ENCODE data around the gene SARM1.
A peak's percentile ranks its signal among the peaks of the same experiment; 100 is the strongest.

SARM1 gene

DNA sequence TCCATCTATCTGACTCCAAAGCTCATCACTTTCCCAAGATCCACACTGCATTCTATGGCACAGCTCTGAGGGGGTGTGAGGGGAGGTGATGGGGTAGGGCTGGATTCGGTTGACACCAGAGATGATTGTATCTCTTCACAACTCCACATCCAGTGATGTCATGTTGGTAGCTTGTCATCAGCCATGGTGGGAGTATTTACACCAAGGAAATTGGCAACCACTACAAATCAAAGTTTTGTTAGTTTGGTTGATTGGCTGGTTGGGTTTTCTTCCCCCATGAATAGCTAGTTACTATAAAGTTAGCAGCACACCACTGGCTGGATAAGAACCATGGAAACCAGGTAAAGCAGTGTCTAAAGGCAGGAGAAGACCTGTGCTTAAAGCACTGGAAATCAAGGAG is 19.5 kb downstream of the SARM1 start:
- peaks cover 14 to 91% of the 10 kb centered on the region in 2 donors for H3K36me3 ChIP-seq (replicated peaks in 1 of 2; ENCODE audit: control insufficient read depth in 2 of 2, insufficient read depth in 2 of 2, low read length in 2 of 2)
- no peak overlapping the region for H2BK5ac ChIP-seq (ENCODE audit: low read length)
- H3K9me3 ChIP-seq (replicated peaks in 1 of 2; ENCODE audit: control insufficient read depth in 2 of 2, insufficient read depth in 1 of 2, low read depth in 1 of 2, low read length in 2 of 2): no peaks in the 10 kb centered on the region
- WGBS, 2 donors (ENCODE audit: extremely low coverage in 2 of 2, insufficient read length in 2 of 2, insufficient replicate concordance in 1 of 2): no CpG with 5 or more reads among the region's 1 CpG
- no peak overlapping the region for H3K4me3 ChIP-seq (ENCODE audit: low read length in 2 of 2)
- no peak overlapping the region for H4K91ac ChIP-seq (ENCODE audit: low read depth, low read length, poor library complexity)
- H3K79me1 ChIP-seq (ENCODE audit: low read depth, low read length): no peaks in the 10 kb centered on the region
- H3K4me1 ChIP-seq (ENCODE audit: control insufficient read depth in 2 of 2, insufficient read depth in 1 of 2, low read depth in 1 of 2, low read length in 2 of 2): no peaks in the 10 kb centered on the region
- DNase-seq (ENCODE audit: low spot score): no peak
- no peak overlapping the region for H2BK12ac ChIP-seq (ENCODE audit: low read length)
- H4K8ac ChIP-seq (ENCODE audit: low read depth, low read length): no peak overlapping the region
- H2AK5ac ChIP-seq (ENCODE audit: low read depth, low read length): no peak overlapping the region
- no peak overlapping the region for H2AFZ ChIP-seq (ENCODE audit: low read length)
- no peaks in the 10 kb centered on the region for H3K27me3 ChIP-seq (ENCODE audit: control insufficient read depth in 3 of 3, insufficient read depth in 3 of 3, low read depth in 1 of 3, low read length in 3 of 3)
- no peak overlapping the region for H3K4me2 ChIP-seq (ENCODE audit: insufficient read depth, low read length, poor library complexity, severe bottlenecking)
- H2BK15ac ChIP-seq (ENCODE audit: low read length): no peak overlapping the region
- no peak overlapping the region for H3K9ac ChIP-seq (ENCODE audit: low read depth, low read length, poor library complexity)
- no peak overlapping the region for H2BK120ac ChIP-seq (ENCODE audit: low read depth, low read length)
- H3K23ac ChIP-seq (ENCODE audit: low read depth, low read length, poor library complexity): no peak overlapping the region
- H3K14ac ChIP-seq (ENCODE audit: low read length): no peak overlapping the region
- H3K18ac ChIP-seq (ENCODE audit: low read length): no peak overlapping the region
- no peak overlapping the region for H3K27ac ChIP-seq (replicated peaks; ENCODE audit: low read length)
- H3K4ac ChIP-seq (ENCODE audit: low read length): no peak overlapping the region

DNA sequence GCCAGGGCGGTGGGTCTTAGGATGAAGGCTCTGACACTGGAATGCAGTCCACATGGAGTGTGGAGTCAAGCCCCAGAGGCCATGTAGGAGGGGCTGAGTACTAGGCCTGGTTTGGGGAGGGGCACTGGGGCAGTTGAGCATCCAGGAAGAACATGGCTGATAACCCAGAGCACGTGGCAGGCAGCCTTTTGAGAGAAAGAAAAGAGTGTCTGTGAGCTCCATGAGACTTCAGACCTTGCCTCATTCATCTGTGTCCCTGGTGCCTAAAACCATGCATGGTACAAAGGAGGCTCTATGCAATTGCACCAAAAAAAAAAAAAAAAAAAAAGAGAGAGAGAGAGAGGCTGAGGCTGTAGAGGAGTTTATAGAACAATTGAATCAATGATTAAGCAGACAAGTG is 19.9 kb downstream of the SARM1 start:
- H2BK120ac ChIP-seq (ENCODE audit: low read depth, low read length): no peak overlapping the region
- H3K14ac ChIP-seq (ENCODE audit: low read length): no peak overlapping the region
- no peak for DNase-seq (ENCODE audit: low spot score)
- peaks cover 15 to 91% of the 10 kb centered on the region in 2 donors for H3K36me3 ChIP-seq (replicated peaks in 1 of 2; ENCODE audit: control insufficient read depth in 2 of 2, insufficient read depth in 2 of 2, low read length in 2 of 2)
- no peaks in the 10 kb centered on the region for H3K79me1 ChIP-seq (ENCODE audit: low read depth, low read length)
- H3K9ac ChIP-seq (ENCODE audit: low read depth, low read length, poor library complexity): peak overlapping the region; percentile 12
- WGBS, 2 donors (ENCODE audit: extremely low coverage in 2 of 2, insufficient read length in 2 of 2, insufficient replicate concordance in 1 of 2): no CpG with 5 or more reads among the region's 2 CpGs
- no peak overlapping the region for H4K91ac ChIP-seq (ENCODE audit: low read depth, low read length, poor library complexity)
- no peak overlapping the region for H2AK5ac ChIP-seq (ENCODE audit: low read depth, low read length)
- H3K4me2 ChIP-seq (ENCODE audit: insufficient read depth, low read length, poor library complexity, severe bottlenecking): no peak overlapping the region
- no peak overlapping the region for H3K23ac ChIP-seq (ENCODE audit: low read depth, low read length, poor library complexity)
- H2AFZ ChIP-seq (ENCODE audit: low read length): no peak overlapping the region
- no peaks in the 10 kb centered on the region for H3K27me3 ChIP-seq (ENCODE audit: control insufficient read depth in 3 of 3, insufficient read depth in 3 of 3, low read depth in 1 of 3, low read length in 3 of 3)
- no peak overlapping the region for H3K18ac ChIP-seq (ENCODE audit: low read length)
- H3K27ac ChIP-seq (replicated peaks; ENCODE audit: low read length): no peak overlapping the region
- no peak overlapping the region for H4K8ac ChIP-seq (ENCODE audit: low read depth, low read length)
- H2BK12ac ChIP-seq (ENCODE audit: low read length): no peak overlapping the region
- H3K4me1 ChIP-seq (ENCODE audit: control insufficient read depth in 2 of 2, insufficient read depth in 1 of 2, low read depth in 1 of 2, low read length in 2 of 2): no peaks in the 10 kb centered on the region
- no peak overlapping the region for H2BK5ac ChIP-seq (ENCODE audit: low read length)
- no peak overlapping the region for H3K4me3 ChIP-seq (ENCODE audit: low read length in 2 of 2)
- H3K4ac ChIP-seq (ENCODE audit: low read length): no peak overlapping the region
- no peak overlapping the region for H2BK15ac ChIP-seq (ENCODE audit: low read length)
- H3K9me3 ChIP-seq (replicated peaks in 1 of 2; ENCODE audit: control insufficient read depth in 2 of 2, insufficient read depth in 1 of 2, low read depth in 1 of 2, low read length in 2 of 2): no peaks in the 10 kb centered on the region

DNA sequence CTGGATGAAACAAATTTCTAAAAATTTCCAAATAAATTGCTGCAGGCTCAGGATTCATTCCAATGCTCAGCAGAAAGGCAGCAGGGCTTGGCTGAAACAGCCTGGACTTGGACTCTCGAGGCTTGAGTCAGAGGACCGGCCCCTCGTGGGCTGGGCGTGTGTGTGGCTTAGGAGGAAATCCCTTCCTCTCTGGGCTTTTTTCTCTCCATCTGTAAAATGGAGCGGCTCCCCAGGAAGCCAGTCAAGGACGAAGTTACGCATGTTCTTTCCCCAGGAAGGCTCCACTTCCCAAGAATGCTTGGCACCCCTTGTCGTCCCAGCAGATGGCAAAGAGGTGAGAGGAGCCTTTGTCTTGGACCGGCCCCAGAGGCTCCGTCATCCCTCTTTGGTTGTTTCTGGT is 21.0 kb downstream of the SARM1 start:
- no peak overlapping the region for H3K23ac ChIP-seq (ENCODE audit: low read depth, low read length, poor library complexity)
- no peak overlapping the region for H2AFZ ChIP-seq (ENCODE audit: low read length)
- no peaks in the 10 kb centered on the region for H3K27me3 ChIP-seq (ENCODE audit: control insufficient read depth in 3 of 3, insufficient read depth in 3 of 3, low read depth in 1 of 3, low read length in 3 of 3)
- DNase-seq (ENCODE audit: low spot score): no peak
- H3K9ac ChIP-seq (ENCODE audit: low read depth, low read length, poor library complexity): no peak overlapping the region
- no peak overlapping the region for H2BK120ac ChIP-seq (ENCODE audit: low read depth, low read length)
- no peak overlapping the region for H3K4ac ChIP-seq (ENCODE audit: low read length)
- H3K4me2 ChIP-seq (ENCODE audit: insufficient read depth, low read length, poor library complexity, severe bottlenecking): no peak overlapping the region
- no peak overlapping the region for H2BK12ac ChIP-seq (ENCODE audit: low read length)
- H2BK15ac ChIP-seq (ENCODE audit: low read length): no peak overlapping the region
- WGBS, 2 donors (ENCODE audit: extremely low coverage in 2 of 2, insufficient read length in 2 of 2, insufficient replicate concordance in 1 of 2): no CpG with 5 or more reads among the region's 10 CpGs
- H2AK5ac ChIP-seq (ENCODE audit: low read depth, low read length): no peak overlapping the region
- H3K4me1 ChIP-seq (ENCODE audit: control insufficient read depth in 2 of 2, insufficient read depth in 1 of 2, low read depth in 1 of 2, low read length in 2 of 2): no peaks in the 10 kb centered on the region
- no peak overlapping the region for H3K18ac ChIP-seq (ENCODE audit: low read length)
- H3K36me3 ChIP-seq (replicated peaks in 1 of 2; ENCODE audit: control insufficient read depth in 2 of 2, insufficient read depth in 2 of 2, low read length in 2 of 2): peaks cover 15 to 95% of the 10 kb centered on the region in 2 donors
- H3K14ac ChIP-seq (ENCODE audit: low read length): no peak overlapping the region
- no peak overlapping the region for H2BK5ac ChIP-seq (ENCODE audit: low read length)
- H4K8ac ChIP-seq (ENCODE audit: low read depth, low read length): no peak overlapping the region
- H3K27ac ChIP-seq (replicated peaks; ENCODE audit: low read length): no peak overlapping the region
- no peak overlapping the region for H4K91ac ChIP-seq (ENCODE audit: low read depth, low read length, poor library complexity)
- no peak overlapping the region for H3K4me3 ChIP-seq (ENCODE audit: low read length in 2 of 2)
- H3K9me3 ChIP-seq (replicated peaks in 1 of 2; ENCODE audit: control insufficient read depth in 2 of 2, insufficient read depth in 1 of 2, low read depth in 1 of 2, low read length in 2 of 2): no peaks in the 10 kb centered on the region
- H3K79me1 ChIP-seq (ENCODE audit: low read depth, low read length): no peaks in the 10 kb centered on the region

DNA sequence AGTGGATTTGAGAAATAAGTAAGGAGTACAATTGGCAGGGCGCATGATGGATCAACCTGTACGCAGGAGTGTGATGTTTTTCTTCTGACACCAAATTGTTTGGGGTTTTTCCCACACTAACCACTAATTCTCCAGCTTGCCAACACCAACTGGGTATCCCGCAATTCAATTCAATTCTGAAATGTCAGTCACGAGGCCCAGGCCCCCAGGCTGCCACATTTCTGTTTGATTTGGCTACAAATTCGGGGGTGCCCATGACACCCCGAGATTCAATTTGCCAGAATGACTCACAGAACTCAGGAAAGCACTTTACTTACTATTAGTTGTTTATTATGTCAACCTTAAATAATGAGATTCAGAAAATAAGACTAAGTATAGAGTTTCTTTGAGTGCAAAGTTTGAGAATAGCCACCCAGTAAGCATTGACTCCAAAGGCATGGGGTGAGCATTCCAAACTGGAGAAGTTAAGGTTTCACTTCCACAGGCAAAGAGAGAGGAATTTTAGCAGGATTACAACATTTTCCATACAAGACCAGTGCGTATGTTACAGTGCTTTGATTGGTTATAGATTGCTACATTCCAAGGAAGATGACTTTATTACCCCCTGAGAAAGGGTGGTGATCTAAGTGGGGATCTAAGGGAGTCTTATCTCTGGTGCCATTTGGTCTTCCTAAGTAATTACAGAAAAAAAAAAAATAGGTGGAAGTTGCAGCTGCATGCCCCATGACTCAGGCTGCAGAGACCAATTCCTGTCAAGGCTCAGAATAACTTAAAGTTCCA is 23.0 kb downstream of the SARM1 start:
- H2BK5ac ChIP-seq (ENCODE audit: low read length): no peak overlapping the region
- no peak overlapping the region for H4K91ac ChIP-seq (ENCODE audit: low read depth, low read length, poor library complexity)
- no peak overlapping the region for H3K18ac ChIP-seq (ENCODE audit: low read length)
- no peak overlapping the region for H2AK5ac ChIP-seq (ENCODE audit: low read depth, low read length)
- no peak for DNase-seq (ENCODE audit: low spot score)
- WGBS, 2 donors (ENCODE audit: extremely low coverage in 2 of 2, insufficient read length in 2 of 2, insufficient replicate concordance in 1 of 2): no CpG with 5 or more reads among the region's 7 CpGs
- no peak overlapping the region for H3K4me3 ChIP-seq (ENCODE audit: low read length in 2 of 2)
- H3K4ac ChIP-seq (ENCODE audit: low read length): no peak overlapping the region
- H3K9me3 ChIP-seq (replicated peaks in 1 of 2; ENCODE audit: control insufficient read depth in 2 of 2, insufficient read depth in 1 of 2, low read depth in 1 of 2, low read length in 2 of 2): no peaks in the 10 kb centered on the region
- H3K9ac ChIP-seq (ENCODE audit: low read depth, low read length, poor library complexity): no peak overlapping the region
- peaks cover 13 to 89% of the 10 kb centered on the region in 2 donors for H3K36me3 ChIP-seq (replicated peaks in 1 of 2; ENCODE audit: control insufficient read depth in 2 of 2, insufficient read depth in 2 of 2, low read length in 2 of 2)
- no peak overlapping the region for H3K4me2 ChIP-seq (ENCODE audit: insufficient read depth, low read length, poor library complexity, severe bottlenecking)
- no peak overlapping the region for H3K23ac ChIP-seq (ENCODE audit: low read depth, low read length, poor library complexity)
- no peak overlapping the region for H2BK120ac ChIP-seq (ENCODE audit: low read depth, low read length)
- H4K8ac ChIP-seq (ENCODE audit: low read depth, low read length): no peak overlapping the region
- no peak overlapping the region for H2AFZ ChIP-seq (ENCODE audit: low read length)
- no peaks in the 10 kb centered on the region for H3K79me1 ChIP-seq (ENCODE audit: low read depth, low read length)
- no peaks in the 10 kb centered on the region for H3K27me3 ChIP-seq (ENCODE audit: control insufficient read depth in 3 of 3, insufficient read depth in 3 of 3, low read depth in 1 of 3, low read length in 3 of 3)
- H2BK15ac ChIP-seq (ENCODE audit: low read length): no peak overlapping the region
- no peak overlapping the region for H3K14ac ChIP-seq (ENCODE audit: low read length)
- no peak overlapping the region for H2BK12ac ChIP-seq (ENCODE audit: low read length)
- no peak overlapping the region for H3K27ac ChIP-seq (replicated peaks; ENCODE audit: low read length)
- H3K4me1 ChIP-seq (ENCODE audit: control insufficient read depth in 2 of 2, insufficient read depth in 1 of 2, low read depth in 1 of 2, low read length in 2 of 2): peaks cover 1 to 7% of the 10 kb centered on the region in 2 donors

Data from neuronal stem cell (in vitro differentiated cells).